Measurements from ENCODE around the gene PHKG1.

The PHKG1 gene

DNA sequence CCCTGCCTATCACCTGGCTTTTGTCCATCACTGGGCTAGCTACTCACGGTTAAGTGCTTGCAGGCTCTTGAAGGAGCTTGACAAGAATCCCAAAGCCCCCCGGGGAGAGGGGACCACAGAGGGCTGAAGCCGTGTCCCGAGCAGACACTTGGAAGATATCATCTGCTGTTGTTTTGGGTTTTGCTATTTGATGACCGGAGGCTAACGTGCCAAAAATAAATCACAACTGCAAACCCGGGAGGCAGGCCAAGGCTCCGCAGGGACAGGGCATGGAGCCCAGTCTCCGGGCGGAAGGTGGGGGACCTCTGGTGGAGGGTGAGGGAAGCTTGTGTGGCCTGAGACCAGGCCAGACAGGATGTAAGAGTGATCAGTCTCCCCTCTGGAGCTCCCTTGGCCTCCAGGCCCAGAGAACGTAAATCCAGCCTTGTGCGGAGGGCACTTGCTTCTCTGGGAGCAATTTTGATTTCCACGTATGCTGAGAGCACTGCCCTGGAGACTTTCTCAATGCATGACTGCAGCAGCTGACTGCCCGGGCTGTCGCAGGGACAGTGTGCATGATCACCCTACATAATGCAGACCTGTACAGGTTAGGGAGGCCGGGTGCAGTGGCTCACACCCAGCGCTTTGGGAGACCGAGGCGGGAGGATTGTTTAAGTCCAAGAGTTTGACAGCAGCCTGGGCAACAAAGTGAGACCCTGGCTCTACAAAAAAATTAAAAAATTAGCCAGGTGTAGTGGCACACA, at the start of gene PHKG1:
Gene PHKG1, minus strand, starts transcription at position 164 of the 743 bp plus-strand sequence. CDS start 4,011 bp downstream, outside the sequence.
- TF ChIP-seq ZBTB7A (IDR thresholded peaks at IDR 0.05; ENCODE audit: low read depth): no peak
- no peak for TF ChIP-seq TAF1 (IDR thresholded peaks at IDR 0.05; ENCODE audit: low read depth)
- TF ChIP-seq TCF12 (IDR thresholded peaks at IDR 0.05; ENCODE audit: low read depth): no peak
- no peak for TF ChIP-seq FOXM1 (IDR thresholded peaks at IDR 0.05; ENCODE audit: borderline replicate concordance, low read depth)
- no peak for TF ChIP-seq EP300 (IDR thresholded peaks at IDR 0.05; ENCODE audit: borderline replicate concordance)
- TF ChIP-seq YY1 (IDR thresholded peaks at IDR 0.05; ENCODE audit: low read depth): no peak
- TF ChIP-seq EGR1 (IDR thresholded peaks at IDR 0.05): no peak
- no peak for TF ChIP-seq CREB1 (IDR thresholded peaks at IDR 0.05; ENCODE audit: low read depth)
- peak; percentile 92 for TF ChIP-seq NFIC (IDR thresholded peaks at IDR 0.05)
- TF ChIP-seq, protein P1, sequence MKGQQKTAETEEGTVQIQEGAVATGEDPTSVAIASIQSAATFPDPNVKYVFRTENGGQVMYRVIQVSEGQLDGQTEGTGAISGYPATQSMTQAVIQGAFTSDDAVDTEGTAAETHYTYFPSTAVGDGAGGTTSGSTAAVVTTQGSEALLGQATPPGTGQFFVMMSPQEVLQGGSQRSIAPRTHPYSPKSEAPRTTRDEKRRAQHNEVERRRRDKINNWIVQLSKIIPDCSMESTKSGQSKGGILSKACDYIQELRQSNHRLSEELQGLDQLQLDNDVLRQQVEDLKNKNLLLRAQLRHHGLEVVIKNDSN (IDR thresholded peaks at IDR 0.05): no peak
- TF ChIP-seq CEBPB (IDR thresholded peaks at IDR 0.05): no peak
- TF ChIP-seq TEAD4 (IDR thresholded peaks at IDR 0.05): no peak
- TF ChIP-seq, protein P2, sequence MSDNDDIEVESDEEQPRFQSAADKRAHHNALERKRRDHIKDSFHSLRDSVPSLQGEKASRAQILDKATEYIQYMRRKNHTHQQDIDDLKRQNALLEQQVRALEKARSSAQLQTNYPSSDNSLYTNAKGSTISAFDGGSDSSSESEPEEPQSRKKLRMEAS (IDR thresholded peaks at IDR 0.05): no peak
- TF ChIP-seq, protein P3, sequence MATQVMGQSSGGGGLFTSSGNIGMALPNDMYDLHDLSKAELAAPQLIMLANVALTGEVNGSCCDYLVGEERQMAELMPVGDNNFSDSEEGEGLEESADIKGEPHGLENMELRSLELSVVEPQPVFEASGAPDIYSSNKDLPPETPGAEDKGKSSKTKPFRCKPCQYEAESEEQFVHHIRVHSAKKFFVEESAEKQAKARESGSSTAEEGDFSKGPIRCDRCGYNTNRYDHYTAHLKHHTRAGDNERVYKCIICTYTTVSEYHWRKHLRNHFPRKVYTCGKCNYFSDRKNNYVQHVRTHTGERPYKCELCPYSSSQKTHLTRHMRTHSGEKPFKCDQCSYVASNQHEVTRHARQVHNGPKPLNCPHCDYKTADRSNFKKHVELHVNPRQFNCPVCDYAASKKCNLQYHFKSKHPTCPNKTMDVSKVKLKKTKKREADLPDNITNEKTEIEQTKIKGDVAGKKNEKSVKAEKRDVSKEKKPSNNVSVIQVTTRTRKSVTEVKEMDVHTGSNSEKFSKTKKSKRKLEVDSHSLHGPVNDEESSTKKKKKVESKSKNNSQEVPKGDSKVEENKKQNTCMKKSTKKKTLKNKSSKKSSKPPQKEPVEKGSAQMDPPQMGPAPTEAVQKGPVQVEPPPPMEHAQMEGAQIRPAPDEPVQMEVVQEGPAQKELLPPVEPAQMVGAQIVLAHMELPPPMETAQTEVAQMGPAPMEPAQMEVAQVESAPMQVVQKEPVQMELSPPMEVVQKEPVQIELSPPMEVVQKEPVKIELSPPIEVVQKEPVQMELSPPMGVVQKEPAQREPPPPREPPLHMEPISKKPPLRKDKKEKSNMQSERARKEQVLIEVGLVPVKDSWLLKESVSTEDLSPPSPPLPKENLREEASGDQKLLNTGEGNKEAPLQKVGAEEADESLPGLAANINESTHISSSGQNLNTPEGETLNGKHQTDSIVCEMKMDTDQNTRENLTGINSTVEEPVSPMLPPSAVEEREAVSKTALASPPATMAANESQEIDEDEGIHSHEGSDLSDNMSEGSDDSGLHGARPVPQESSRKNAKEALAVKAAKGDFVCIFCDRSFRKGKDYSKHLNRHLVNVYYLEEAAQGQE (IDR thresholded peaks at IDR 0.05; ENCODE audit: low read depth): no peak
- TF ChIP-seq RAD21 (IDR thresholded peaks at IDR 0.05; ENCODE audit: low read depth): peak; percentile 78

DNA sequence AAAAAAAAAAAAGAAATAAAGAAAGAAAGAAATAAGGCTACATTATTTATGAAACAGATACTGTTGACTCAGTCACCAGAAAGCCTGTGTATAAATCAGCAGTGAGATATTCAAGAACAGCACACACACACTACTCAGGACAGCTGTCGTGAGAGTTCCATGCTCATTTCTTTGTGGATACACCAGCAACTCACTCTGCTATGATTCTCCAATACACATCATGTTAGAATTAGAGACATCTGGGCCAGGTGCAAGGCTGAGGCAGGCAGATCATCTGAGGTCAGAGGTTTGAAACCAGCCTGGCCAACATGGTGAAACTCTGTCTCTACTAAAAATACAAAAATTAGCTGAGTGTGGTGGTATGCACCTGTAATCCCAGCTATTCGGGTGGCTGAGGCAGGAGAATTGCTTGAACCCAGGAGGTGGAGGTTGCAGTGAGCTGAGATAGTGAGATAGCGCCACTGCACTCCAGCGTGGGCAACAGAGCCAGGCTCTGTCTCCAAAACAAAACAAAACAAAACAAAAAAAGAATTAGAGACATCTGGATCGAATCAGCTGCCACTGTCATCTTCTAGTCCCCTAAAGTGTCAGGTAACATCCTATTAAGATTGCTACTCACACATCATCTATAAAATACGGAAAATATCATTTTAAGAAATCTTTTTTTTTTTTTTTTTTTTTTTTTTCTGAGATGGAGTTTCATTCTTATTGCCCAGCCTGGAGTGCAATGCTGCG, 34.7 kb upstream of the PHKG1 start:
- no peak for TF ChIP-seq RAD21 (IDR thresholded peaks at IDR 0.05; ENCODE audit: low read depth)
- no peak for TF ChIP-seq CEBPB (IDR thresholded peaks at IDR 0.05)
- no peak for TF ChIP-seq CREB1 (IDR thresholded peaks at IDR 0.05; ENCODE audit: low read depth)
- no peak for TF ChIP-seq YY1 (IDR thresholded peaks at IDR 0.05; ENCODE audit: low read depth)
- no peak for TF ChIP-seq TEAD4 (IDR thresholded peaks at IDR 0.05)
- TF ChIP-seq, protein P1 (IDR thresholded peaks at IDR 0.05): no peak
- TF ChIP-seq TAF1 (IDR thresholded peaks at IDR 0.05; ENCODE audit: low read depth): no peak
- no peak for TF ChIP-seq NFIC (IDR thresholded peaks at IDR 0.05)
- TF ChIP-seq TCF12 (IDR thresholded peaks at IDR 0.05; ENCODE audit: low read depth): no peak
- no peak for TF ChIP-seq ZBTB7A (IDR thresholded peaks at IDR 0.05; ENCODE audit: low read depth)
- no peak for TF ChIP-seq FOXM1 (IDR thresholded peaks at IDR 0.05; ENCODE audit: borderline replicate concordance, low read depth)
- no peak for TF ChIP-seq EP300 (IDR thresholded peaks at IDR 0.05; ENCODE audit: borderline replicate concordance)
- TF ChIP-seq, protein P3 (IDR thresholded peaks at IDR 0.05; ENCODE audit: low read depth): no peak
- TF ChIP-seq EGR1 (IDR thresholded peaks at IDR 0.05): no peak
- TF ChIP-seq, protein P2 (IDR thresholded peaks at IDR 0.05): no peak

DNA sequence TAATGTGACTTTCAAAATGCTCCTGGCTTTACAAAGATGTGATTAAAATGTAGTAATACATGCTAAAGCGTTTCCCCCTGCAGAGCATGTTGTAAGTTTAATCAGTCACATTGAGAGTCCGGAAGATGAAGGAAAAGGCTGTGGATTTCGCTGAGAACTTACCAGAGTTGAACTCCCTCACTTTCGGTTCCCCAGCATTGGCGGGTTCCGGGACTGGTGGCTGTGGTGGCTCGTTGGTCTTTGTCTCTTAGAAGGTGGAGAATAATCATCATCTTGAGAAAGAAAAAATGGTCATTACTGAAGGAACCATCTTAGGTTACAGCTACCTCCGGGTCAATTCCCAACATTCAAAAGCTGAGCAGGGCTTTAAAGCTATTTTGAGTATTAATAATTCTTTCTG, 33.1 kb upstream of the PHKG1 start:
- TF ChIP-seq FOXM1 (IDR thresholded peaks at IDR 0.05; ENCODE audit: borderline replicate concordance, low read depth) (no peak), ZBTB7A (IDR thresholded peaks at IDR 0.05; ENCODE audit: low read depth) (no peak), YY1 (IDR thresholded peaks at IDR 0.05; ENCODE audit: low read depth) (no peak)

DNA sequence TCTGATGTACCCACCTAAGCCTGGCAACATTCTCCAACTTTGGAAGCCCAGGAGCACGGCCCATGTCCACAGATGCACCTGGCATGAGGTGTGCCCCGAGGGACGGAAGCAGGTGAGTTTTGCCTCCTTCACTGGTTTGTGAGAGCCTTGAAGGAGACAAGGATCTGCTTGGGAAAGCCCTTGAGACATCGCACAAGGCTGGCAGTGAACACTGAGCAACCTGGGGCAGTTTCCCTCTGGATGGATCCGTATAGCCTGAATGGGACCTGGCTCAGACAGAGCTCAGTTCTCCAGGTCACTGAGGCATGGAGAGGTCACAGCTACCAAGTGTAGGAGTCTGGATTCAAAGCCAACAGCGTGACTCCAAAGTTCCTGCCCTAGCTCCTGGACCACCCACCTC, 32.2 kb upstream of the PHKG1 start:
- TF ChIP-seq YY1 (IDR thresholded peaks at IDR 0.05; ENCODE audit: low read depth) (no peak), NFIC (IDR thresholded peaks at IDR 0.05) (no peak), EGR1 (IDR thresholded peaks at IDR 0.05) (no peak), CREB1 (IDR thresholded peaks at IDR 0.05; ENCODE audit: low read depth) (no peak)
- TF ChIP-seq, protein P3 (IDR thresholded peaks at IDR 0.05; ENCODE audit: low read depth): no peak
- TF ChIP-seq, protein P1 (IDR thresholded peaks at IDR 0.05): no peak
- TF ChIP-seq, protein P2 (IDR thresholded peaks at IDR 0.05): no peak
